ENCODE results near the gene DLL4. TPM values are rescaled to one million over a fixed set of nuclear protein-coding genes. Genes with fewer than 3 reads are reported as not detected.

The DLL4 gene
- 80.4 and 101 TPM in 2 replicates for total RNA-seq

DNA sequence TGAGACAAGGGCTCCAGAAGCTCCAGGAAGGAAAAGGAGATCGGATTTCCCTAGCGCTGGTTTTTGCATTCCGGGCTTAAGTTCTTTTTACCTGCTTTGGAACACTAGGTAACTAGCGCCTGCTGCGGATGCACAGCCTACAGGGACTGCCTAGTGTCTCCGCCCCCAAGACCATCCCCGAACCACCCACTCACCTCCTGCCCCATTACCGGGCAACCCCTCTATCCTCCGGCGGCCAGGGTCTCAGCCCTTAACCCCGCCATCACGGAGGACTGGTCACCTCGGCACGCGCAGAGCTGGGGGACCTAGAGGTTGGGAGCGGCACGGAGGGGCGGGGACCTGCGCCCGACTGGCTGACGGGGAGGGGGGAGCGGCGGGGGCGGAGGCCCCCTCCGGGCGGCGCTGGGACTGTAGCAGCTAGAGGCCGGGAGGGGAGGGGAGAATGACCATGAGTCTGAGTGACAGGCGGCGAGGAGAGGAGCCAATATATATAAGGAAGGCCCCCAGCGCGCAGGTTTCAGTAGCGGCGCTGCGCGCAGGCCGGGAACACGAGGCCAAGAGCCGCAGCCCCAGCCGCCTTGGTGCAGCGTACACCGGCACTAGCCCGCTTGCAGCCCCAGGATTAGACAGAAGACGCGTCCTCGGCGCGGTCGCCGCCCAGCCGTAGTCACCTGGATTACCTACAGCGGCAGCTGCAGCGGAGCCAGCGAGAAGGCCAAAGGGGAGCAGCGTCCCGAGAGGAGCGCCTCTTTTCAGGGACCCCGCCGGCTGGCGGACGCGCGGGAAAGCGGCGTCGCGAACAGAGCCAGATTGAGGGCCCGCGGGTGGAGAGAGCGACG lies at the start of gene DLL4:
Gene DLL4 (plus strand): TSS at position 520 of the 839 bp plus-strand sequence. CDS start 329 bp downstream, outside the sequence.

GRCh38 chr15:40893733-40894680 lies 35.1 kb upstream of the DLL4 start, which contains the start of gene VPS18:
TSS of gene VPS18 (plus strand) at chr15:40894450. CDS start at chr15:40894769, 319 bp downstream.

GRCh38 chr15:40952901-40953712 lies 24.0 kb downstream of the DLL4 start, which contains the start of gene CHAC1:
TSS of gene CHAC1 (plus strand) at chr15:40953471. CDS start at chr15:40953584, 113 bp downstream.

Small RNAs within 50 kb of the gene (small RNA-seq; reads per million reads assigned to genes)
- gene ISCA1P4 = not detected

Other genes with a start within 250 kb of the DLL4 start
- gene RAD51, start 234.2 kb upstream of the DLL4 start, total RNA-seq = 3.6 and 4.8 TPM in 2 replicates
- 25.9 and 29.4 TPM in 2 replicates for gene RMDN3, start 174.1 kb upstream of the DLL4 start, total RNA-seq
- 14.7 and 18.3 TPM in 2 replicates for gene GCHFR, start 165.3 kb upstream of the DLL4 start, total RNA-seq
- 0.65 and 1.4 TPM in 2 replicates for gene C15orf62, start 159.4 kb upstream of the DLL4 start, total RNA-seq
- 25.2 and 26.0 TPM in 2 replicates for gene ZFYVE19, start 122.3 kb upstream of the DLL4 start, total RNA-seq
- 22.2 and 41.6 TPM in 2 replicates for gene DNAJC17, start 121.9 kb upstream of the DLL4 start, total RNA-seq
- gene PPP1R14D, start 100.6 kb upstream of the DLL4 start, total RNA-seq = not detected in 2 replicates
- gene SPINT1, start 85.3 kb upstream of the DLL4 start, total RNA-seq = 3.2 and 5.2 TPM in 2 replicates
- gene RHOV, start 55.1 kb upstream of the DLL4 start, total RNA-seq = under 0.01 and 0.10 TPM in 2 replicates
- 63.1 and 64.7 TPM in 2 replicates for gene VPS18, start 34.9 kb upstream of the DLL4 start, total RNA-seq
- gene CHAC1, start 24.1 kb downstream of the DLL4 start, total RNA-seq = 5.8 and 7.8 TPM in 2 replicates
- 19.7 and 26.8 TPM in 2 replicates for gene INO80, start 186.9 kb downstream of the DLL4 start, total RNA-seq

Measured in vein endothelial cell (primary cell).